A673 (cell line): Measurements from ENCODE around the gene DFFB.

Experiments used
- CTCF ChIP-seq: fragments of 300-800, 200-600 bp; sonication (generic); conservative IDR thresholded peaks from 2 replicates; pipeline ENCODE4 v1.5.1; 2017; ENCODE audit warnings: low read depth, mild to moderate bottlenecking, antibody characterized with exemption, low read length, moderate library complexity, mixed read lengths
- EZH2 ChIP-seq: fragments of 200-600 bp; sonication (generic); IDR thresholded peaks from 2 replicates; pipeline ENCODE4 v1.6.1; 2017; ENCODE audit warnings: borderline replicate concordance, low read depth, mild to moderate bottlenecking, mixed read lengths, antibody characterized with exemption, low read length; ENCODE audit not compliant: poor library complexity, severe bottlenecking

- TF ChIP-seq CTCF (no peak), EZH2 (no peak)
Measured at GRCh38 chr1:3827813-3828307, 29.4 kb upstream of the DFFB start.
